ENCODE measurements around the gene MYO1C. TPM values are rescaled to one million over a fixed set of nuclear protein-coding genes. Genes with fewer than 3 reads are reported as not detected.

MYO1C gene
- total RNA-seq, 1 donor from 2014 or later, result 322 TPM

GRCh38 chr17:1473841-1474240, 18.6 kb downstream of the MYO1C start:
- Histone ChIP-seq H3K4me1 (peaks cover 12% of the 10 kb centered on the region), H3K9me3 (no peaks in the 10 kb centered on the region), H3K4me3 (no peak overlapping the region), H3K27ac (no peak overlapping the region), H3K27me3 (no peaks in the 10 kb centered on the region), H3K36me3 (peaks cover 82% of the 10 kb centered on the region)
- ATAC-seq (peak; percentile 47), DNase-seq (no peak)
- intact Hi-C loops (cut with DNase I), result no loop called here
- no peak for TF ChIP-seq CTCF (IDR thresholded peaks at IDR 0.05)

- Histone ChIP-seq H3K27ac (no peak overlapping the region), H3K27me3 (no peaks in the 10 kb centered on the region), H3K4me1 (peaks cover 12% of the 10 kb centered on the region), H3K9me3 (no peaks in the 10 kb centered on the region), H3K4me3 (no peak overlapping the region), H3K36me3 (peaks cover 82% of the 10 kb centered on the region)
- ATAC-seq, result peak; percentile 24
- TF ChIP-seq CTCF (IDR thresholded peaks at IDR 0.05), result no peak
- DNase-seq, result no peak
- intact Hi-C loops (cut with DNase I), result no loop called here
Observed at GRCh38 chr17:1473170-1473569, 19.3 kb downstream of the MYO1C start.

- Histone ChIP-seq H3K27ac (no peak overlapping the region), H3K36me3 (peaks cover 79% of the 10 kb centered on the region), H3K27me3 (no peaks in the 10 kb centered on the region), H3K4me1 (peaks cover 12% of the 10 kb centered on the region), H3K9me3 (no peaks in the 10 kb centered on the region), H3K4me3 (no peak overlapping the region)
- no peak for TF ChIP-seq CTCF (IDR thresholded peaks at IDR 0.05)
- no peak for ATAC-seq
- intact Hi-C loops (cut with DNase I), result no loop called here
- no peak for DNase-seq
Observed at GRCh38 chr17:1471911-1472821, 20.3 kb downstream of the MYO1C start.

GRCh38 chr17:1471490-1471889, 21.0 kb downstream of the MYO1C start:
- H3K4me1 ChIP-seq, result peaks cover 12% of the 10 kb centered on the region
- ATAC-seq (no peak), DNase-seq (no peak)
- peaks cover 78% of the 10 kb centered on the region for H3K36me3 ChIP-seq
- H3K27ac ChIP-seq, result no peak overlapping the region
- no peak overlapping the region for H3K4me3 ChIP-seq
- no peaks in the 10 kb centered on the region for H3K9me3 ChIP-seq
- TF ChIP-seq CTCF (IDR thresholded peaks at IDR 0.05), result no peak
- intact Hi-C loops (cut with DNase I), result no loop called here
- no peaks in the 10 kb centered on the region for H3K27me3 ChIP-seq

GRCh38 chr17:1470755-1471462, 21.6 kb downstream of the MYO1C start:
- TF ChIP-seq CTCF (IDR thresholded peaks at IDR 0.05), result no peak
- ATAC-seq, result no peak
- Histone ChIP-seq H3K4me1 (peaks cover 11% of the 10 kb centered on the region), H3K9me3 (no peaks in the 10 kb centered on the region), H3K27me3 (no peaks in the 10 kb centered on the region), H3K4me3 (no peak overlapping the region), H3K36me3 (peaks cover 78% of the 10 kb centered on the region), H3K27ac (no peak overlapping the region)
- intact Hi-C loops (cut with DNase I), result no loop called here
- no peak for DNase-seq
